ENCODE results near the gene B3GLCT. TPM values are rescaled to one million over a fixed set of nuclear protein-coding genes. Genes with fewer than 3 reads are reported as not detected.

B3GLCT gene
- total RNA-seq, 4 donors from 2014 or later: 10.8 to 14.0 (median 11.8) TPM

GRCh38 chr13:31246918-31247317 lies 47.1 kb downstream of the B3GLCT start:
- no peaks in the 10 kb centered on the region for H3K9me3 ChIP-seq
- no peaks in the 10 kb centered on the region for H3K27me3 ChIP-seq
- DNase-seq: no peak
- intact Hi-C loops (cut with DNase I): no loop called here
- H3K36me3 ChIP-seq: no peaks in the 10 kb centered on the region
- TF ChIP-seq POLR2A (IDR thresholded peaks at IDR 0.05) (no peak), CTCF (IDR thresholded peaks at IDR 0.05) (no peak)
- no peaks in the 10 kb centered on the region for H3K4me1 ChIP-seq
- 85 to 90% methylated on average over 6 of the region's 6 CpGs for WGBS, 2 donors
- no peak overlapping the region for H3K27ac ChIP-seq
- no peak overlapping the region for H3K4me3 ChIP-seq (replicated peaks in 1 of 3)

GRCh38 chr13:31248361-31248760 lies 48.6 kb downstream of the B3GLCT start:
- Histone ChIP-seq H3K9me3 (no peaks in the 10 kb centered on the region), H3K4me1 (no peaks in the 10 kb centered on the region), H3K27me3 (no peaks in the 10 kb centered on the region), H3K36me3 (no peaks in the 10 kb centered on the region), H3K27ac (no peak overlapping the region), H3K4me3 (replicated peaks in 1 of 3) (no peak overlapping the region)
- TF ChIP-seq CTCF (IDR thresholded peaks at IDR 0.05) (no peak), POLR2A (IDR thresholded peaks at IDR 0.05) (no peak)
- intact Hi-C loops (cut with DNase I): no loop called here
- no peak for DNase-seq
- WGBS, 2 donors: 78 to 89% methylated on average over 3 of the region's 3 CpGs

GRCh38 chr13:31248965-31249539 lies 49.3 kb downstream of the B3GLCT start:
- Histone ChIP-seq H3K27ac (no peak overlapping the region), H3K27me3 (no peaks in the 10 kb centered on the region), H3K9me3 (no peaks in the 10 kb centered on the region), H3K36me3 (no peaks in the 10 kb centered on the region), H3K4me1 (no peaks in the 10 kb centered on the region), H3K4me3 (replicated peaks in 1 of 3) (no peak overlapping the region)
- 87 to 90% methylated on average over 4 of the region's 4 CpGs for WGBS, 2 donors
- intact Hi-C loops (cut with DNase I): no loop called here
- TF ChIP-seq CTCF (IDR thresholded peaks at IDR 0.05) (no peak), POLR2A (IDR thresholded peaks at IDR 0.05) (no peak)
- DNase-seq: no peak

- TF ChIP-seq POLR2A (IDR thresholded peaks at IDR 0.05): no peak
- no peak for TF ChIP-seq CTCF (IDR thresholded peaks at IDR 0.05)
- H3K36me3 ChIP-seq: no peaks in the 10 kb centered on the region
- no peaks in the 10 kb centered on the region for H3K4me1 ChIP-seq
- intact Hi-C loops (cut with DNase I): no loop called here
- H3K27me3 ChIP-seq: no peaks in the 10 kb centered on the region
- WGBS, 2 donors: 91 to 92% methylated on average over 7 of the region's 7 CpGs
- H3K9me3 ChIP-seq: no peaks in the 10 kb centered on the region
- no peak overlapping the region for H3K27ac ChIP-seq
- no peak for DNase-seq
- no peak overlapping the region for H3K4me3 ChIP-seq (replicated peaks in 1 of 3)
Observed at GRCh38 chr13:31250435-31250834, 50.7 kb downstream of the B3GLCT start.

- no peak overlapping the region for H3K27ac ChIP-seq
- WGBS, 2 donors: 57 to 64% methylated on average over 2 of the region's 2 CpGs
- no peak for DNase-seq
- no peaks in the 10 kb centered on the region for H3K27me3 ChIP-seq
- no peaks in the 10 kb centered on the region for H3K9me3 ChIP-seq
- peaks cover 0 to 9% of the 10 kb centered on the region in 2 donors for H3K4me1 ChIP-seq
- TF ChIP-seq CTCF (IDR thresholded peaks at IDR 0.05) (no peak), POLR2A (IDR thresholded peaks at IDR 0.05) (no peak)
- intact Hi-C loops (cut with DNase I): no loop called here
- no peak overlapping the region for H3K4me3 ChIP-seq (replicated peaks in 1 of 3)
- no peaks in the 10 kb centered on the region for H3K36me3 ChIP-seq
Observed at GRCh38 chr13:31261241-31261640, 61.5 kb downstream of the B3GLCT start.
